GM18873 (cell line): ENCODE results near the gene UBL7.
"Not testable (repeated sequence)": the region's sequence is repeated elsewhere in the genome, so short reads cannot be mapped to it uniquely, and the experiment has no call there.

Experiments
- ATAC-seq: cut with Tn5 transposase; IDR thresholded peaks from one replicate; pipeline ENCODE4 v1.9.1; 2021; ENCODE audit warnings: mild to moderate bottlenecking, moderate library complexity, moderate number of reproducible peaks; ENCODE audit not compliant: unreplicated experiment, low FRiP score

The UBL7 gene, protein sequence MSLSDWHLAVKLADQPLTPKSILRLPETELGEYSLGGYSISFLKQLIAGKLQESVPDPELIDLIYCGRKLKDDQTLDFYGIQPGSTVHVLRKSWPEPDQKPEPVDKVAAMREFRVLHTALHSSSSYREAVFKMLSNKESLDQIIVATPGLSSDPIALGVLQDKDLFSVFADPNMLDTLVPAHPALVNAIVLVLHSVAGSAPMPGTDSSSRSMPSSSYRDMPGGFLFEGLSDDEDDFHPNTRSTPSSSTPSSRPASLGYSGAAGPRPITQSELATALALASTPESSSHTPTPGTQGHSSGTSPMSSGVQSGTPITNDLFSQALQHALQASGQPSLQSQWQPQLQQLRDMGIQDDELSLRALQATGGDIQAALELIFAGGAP

DNA sequence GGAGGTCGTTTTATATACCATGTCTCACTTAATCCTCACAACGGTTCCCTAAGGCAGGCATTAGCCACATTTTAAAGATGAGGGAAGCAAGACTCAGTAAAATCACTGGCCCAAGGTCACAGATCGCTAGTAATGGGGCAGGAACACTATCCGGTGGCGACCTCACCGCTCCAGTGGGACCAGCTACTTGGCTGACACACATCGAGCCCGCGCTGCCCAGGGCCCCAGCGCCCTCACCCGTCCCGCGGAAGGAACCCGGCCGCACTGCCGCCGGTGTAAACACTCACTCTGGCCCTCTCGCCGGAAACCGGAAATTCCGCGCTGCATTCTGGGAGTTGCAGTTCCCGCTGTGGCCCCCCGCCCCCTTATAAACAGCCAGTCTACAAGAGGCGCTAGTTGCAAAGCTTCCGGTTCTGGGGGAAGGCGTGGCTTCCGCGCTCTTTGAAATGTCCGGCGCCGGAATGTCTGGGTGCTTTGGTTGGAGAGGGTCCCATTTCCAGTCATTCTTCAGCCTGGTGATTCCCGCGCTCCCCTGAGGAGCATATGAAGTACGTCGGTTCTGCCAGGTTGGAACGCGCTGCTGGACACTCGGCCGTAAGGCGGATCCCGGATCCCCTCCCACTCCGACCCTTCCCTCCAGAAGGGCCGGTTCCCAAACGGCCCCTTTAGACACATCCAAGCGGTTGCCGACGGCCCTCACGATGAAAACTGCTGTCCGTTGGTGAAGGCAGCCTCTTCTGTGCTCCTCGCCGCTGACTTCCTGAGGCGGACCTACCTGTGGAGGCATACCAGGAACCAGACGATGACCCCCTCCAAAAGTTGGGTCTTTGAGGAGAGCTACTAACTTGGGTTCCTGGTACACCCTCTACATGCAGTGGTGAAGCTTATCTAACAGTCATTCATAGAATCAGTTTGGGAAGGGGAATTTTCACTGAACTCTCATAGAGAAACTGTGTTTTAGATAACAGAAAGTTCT is at the start of gene UBL7:
Gene UBL7, minus strand, starts transcription at position 290 of the 976 bp plus-strand sequence. CDS start 2,293 bp downstream, outside the sequence.
- ATAC-seq = peak; percentile 69

DNA sequence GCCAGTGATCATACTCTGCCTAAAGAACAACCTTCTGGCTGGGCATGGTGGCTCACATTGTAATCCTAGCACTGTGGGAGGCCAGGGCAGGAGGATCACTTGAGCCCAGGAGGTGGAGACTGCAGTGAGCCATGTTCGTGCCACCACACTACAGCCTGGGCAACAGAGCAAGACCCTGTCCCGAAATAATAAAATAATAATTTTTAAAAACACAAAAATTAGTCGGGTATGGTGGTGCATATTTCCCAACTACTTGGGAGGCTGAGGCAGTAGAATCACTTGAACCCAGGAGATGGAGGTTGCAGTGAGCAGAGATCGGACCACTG is 45.5 kb upstream of the UBL7 start:
- ATAC-seq = no peak

DNA sequence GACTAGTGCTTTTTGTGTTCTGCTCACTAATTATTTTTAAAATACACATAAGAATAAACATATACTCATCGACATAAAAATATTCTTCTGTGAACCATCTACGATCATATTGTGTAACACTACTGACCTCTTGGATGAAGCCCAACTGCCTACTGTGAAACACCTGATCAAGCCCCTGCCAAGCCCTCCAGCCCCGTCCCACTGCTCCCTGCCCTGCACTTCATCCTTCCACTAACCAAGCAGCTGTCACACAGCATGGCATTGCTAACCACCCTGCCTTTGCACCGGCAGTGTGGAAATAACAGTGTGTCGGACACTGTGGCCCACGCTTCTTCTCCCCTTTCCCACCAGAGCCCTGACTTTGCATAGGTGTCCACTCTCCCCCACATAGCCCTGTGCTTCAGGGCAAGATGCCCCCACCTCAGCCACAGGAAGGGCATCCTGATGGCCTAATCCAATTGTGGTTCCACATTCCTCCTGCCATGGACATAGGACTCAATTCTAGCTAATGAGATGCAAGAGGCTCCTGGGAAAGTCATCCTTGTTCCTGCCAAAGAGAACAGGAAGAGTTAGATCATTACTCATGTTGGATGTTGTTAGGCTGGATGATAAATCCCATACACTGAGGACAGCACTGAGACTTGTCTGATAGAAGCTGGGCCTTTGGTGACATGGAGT is 45.0 kb upstream of the UBL7 start:
- no peak for ATAC-seq

- no peak for ATAC-seq
These were observed 43.9 kb upstream of the UBL7 start for GRCh38 chr15:74504836-74505235.

GRCh38 chr15:74504418-74504817 is 43.5 kb upstream of the UBL7 start:
- no peak for ATAC-seq

DNA sequence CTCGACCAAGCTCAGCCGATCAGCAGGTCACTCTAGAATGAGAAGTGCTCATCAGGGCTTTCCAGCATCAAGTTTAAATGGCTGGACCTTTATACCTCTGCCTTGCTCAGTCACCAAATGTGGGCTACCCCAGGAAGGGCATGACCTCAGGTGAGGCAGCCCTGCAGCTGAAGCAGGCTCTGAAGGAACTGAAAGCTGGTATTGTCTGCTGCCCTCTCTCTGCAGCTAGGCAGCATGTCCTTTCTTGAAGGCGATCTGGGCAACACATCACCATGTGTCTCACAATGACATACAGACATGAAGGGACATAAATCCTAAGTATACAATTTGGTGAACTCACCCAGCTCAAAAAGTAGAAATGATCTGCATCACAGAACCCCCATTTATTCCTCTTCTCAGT is 41.3 kb upstream of the UBL7 start:
- no peak for ATAC-seq

DNA sequence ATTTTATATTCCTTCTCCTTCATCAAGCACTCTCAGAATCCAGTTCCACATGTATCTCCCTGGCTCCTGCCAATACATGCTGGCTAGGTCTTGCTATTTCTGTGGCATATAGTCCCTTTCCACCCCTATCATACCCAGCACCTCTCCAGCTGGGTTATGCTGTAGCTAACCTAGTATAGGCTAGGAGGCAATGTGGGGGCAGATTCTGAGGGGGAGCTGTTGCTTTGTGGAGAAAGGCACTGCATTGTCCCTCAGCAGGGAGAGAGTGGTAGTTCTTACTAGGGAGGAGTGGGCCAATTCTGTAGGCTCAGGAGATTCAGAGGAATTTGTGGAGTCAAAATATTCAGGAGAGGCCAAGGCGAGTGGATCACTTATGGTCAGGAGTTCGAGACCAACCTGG is 39.4 kb upstream of the UBL7 start:
- no peak for ATAC-seq

DNA sequence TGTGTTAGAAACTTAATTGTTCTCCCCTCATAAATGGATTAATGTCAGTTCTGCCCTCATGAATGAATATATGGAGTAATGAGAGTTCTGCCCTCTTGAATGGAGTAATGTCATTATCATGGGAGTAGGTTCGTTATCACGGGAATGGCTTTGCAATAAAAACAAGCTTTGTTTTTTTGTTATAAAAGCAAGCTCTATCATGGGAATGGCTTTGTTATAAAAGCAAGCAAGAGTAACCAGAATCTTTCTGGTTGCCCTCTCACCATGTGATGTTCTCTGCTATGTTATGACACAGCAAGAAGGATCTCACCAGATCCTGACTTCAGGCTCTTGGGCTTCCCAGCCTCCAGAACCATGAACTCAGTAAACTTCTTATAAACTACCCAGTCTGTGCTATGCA is 38.4 kb upstream of the UBL7 start:
- ATAC-seq = no peak

DNA sequence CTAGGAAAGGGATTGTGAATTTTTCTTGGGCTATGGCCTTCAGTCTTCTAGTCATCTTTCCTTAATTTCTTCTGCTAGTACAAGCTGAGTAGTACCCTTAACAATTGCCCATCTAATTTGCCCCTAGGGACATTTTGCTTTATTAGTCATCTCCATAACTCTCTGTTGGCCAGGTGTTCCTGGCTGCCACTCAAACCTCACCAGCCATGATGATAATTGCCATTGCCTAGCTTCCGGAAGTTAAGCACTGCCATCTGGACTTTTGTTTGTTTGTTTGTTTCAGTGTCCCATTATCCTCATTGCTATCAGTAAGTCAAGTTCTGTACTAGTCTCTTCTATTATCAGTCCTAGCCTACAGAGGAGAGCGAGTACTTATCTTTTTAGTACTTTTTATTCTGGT is 36.6 kb upstream of the UBL7 start:
- ATAC-seq = no peak

DNA sequence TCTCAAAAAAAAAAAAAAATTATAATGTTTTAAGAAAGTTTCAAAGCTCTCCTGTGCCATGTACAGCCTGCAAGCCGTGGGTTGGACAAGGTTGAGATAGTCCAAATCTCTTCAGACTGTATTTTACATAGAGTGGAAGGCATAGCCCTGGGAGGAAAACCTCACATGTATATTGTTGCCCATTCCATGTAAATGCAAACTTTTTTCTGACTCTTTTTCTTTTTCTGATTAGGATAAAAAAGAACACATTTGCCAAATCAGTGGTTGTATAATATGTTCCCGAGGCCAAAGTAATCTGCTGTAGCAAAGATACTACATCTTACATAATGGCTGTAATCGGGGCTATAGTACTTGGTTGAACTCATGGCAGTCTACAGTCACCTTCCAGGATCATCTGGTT is 35.7 kb upstream of the UBL7 start:
- ATAC-seq = no peak

- no peak for ATAC-seq
These were observed 29.4 kb upstream of the UBL7 start for GRCh38 chr15:74490339-74490689.

DNA sequence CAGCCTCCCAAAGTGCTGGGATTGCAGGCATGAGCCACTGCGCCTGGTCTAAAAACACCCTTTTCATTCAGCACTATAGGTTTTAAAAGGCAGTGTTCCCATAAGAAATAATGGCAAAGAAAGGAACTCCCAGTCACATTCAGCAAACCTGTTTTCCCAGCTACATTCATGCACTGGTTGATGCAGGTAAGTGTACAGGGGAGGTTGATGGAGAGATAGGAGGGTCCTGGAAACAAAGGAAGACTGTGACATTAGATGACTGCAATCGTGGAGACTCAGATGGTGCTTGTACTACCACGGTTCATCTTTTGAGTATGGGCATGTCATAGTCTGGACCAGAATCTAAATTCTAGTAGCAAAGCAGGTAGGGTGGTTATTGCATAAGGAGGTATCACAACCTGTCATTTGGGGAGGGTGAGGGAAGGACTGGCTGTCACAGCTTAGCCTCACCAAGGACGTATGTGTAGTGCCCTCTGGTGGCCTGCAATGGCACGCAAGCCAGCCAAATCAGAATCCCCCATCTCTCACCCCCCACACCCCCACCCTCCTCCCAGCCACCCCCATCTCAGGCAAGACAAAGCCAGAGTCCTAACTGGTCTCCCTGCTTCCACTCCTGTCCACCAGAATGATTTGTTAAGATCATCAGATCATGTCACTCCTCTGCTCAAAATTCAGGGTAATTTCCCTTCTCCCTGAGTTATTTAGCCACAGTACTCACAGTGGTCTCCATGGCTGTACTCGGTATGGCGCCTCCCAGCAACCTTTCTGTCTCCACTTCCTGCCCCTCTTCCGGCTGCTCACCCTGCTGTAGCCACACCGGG is 28.8 kb upstream of the UBL7 start:
- ATAC-seq = no peak

DNA sequence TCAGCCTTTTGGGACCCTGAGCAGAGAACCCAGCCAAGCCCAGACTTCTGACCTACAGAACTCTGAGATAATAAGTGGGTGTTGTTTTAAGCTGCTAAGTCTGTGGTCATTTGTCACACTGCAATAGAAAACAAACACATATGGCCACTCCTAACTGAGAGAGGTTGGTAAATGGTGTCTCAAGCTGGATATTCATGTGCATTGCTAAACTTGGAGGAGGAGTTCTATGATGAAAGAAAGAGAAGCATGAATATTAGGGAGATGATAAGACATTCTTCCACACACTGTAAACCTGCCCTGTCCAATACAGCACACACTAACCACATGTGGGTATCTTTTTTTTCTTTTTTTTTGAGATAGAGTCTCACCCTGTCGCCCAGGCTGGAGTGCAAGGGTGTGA is 27.8 kb upstream of the UBL7 start:
- no peak for ATAC-seq

DNA sequence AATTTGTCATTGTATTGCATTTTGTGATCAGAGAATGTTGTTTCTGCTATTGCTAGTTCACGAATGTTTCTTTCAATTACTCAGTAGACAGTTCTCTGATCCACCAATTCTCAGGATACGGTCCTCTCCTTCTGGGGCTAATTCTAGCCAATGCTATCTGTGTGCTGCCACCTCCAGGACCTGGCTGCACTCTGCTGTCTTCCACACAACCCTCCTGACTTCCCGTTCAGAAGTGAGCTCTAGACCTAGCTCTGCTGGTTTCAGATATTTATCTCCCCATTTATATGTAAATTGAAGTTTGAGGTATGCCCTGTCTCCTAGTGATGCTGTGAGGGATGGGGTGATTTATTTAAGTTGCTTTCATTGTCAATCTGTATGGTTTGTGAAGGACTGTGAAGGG is 21.7 kb upstream of the UBL7 start:
- no peak for ATAC-seq

GRCh38 chr15:74480364-74480763 is 19.4 kb upstream of the UBL7 start:
- not testable (repeated sequence) for ATAC-seq

DNA sequence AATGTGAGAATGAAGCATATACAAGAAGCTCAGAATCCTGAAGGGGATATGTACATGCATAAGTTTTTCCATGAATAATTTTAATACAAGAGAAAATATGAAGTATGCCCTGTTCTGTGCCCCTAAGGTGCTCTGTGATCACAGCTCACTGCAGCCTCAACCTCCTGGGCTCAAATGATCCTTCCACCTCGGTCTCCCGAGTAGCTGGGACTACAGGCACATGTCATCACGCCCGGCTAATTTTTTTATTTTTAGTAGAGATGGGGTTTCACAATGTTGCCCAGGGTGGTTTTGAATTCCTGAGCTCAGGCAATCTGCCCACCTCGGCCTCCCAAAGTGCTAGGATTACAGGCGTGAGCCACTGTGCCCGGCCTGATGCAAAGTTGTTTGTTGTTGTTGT is 10.7 kb upstream of the UBL7 start:
- not testable (repeated sequence) for ATAC-seq

DNA sequence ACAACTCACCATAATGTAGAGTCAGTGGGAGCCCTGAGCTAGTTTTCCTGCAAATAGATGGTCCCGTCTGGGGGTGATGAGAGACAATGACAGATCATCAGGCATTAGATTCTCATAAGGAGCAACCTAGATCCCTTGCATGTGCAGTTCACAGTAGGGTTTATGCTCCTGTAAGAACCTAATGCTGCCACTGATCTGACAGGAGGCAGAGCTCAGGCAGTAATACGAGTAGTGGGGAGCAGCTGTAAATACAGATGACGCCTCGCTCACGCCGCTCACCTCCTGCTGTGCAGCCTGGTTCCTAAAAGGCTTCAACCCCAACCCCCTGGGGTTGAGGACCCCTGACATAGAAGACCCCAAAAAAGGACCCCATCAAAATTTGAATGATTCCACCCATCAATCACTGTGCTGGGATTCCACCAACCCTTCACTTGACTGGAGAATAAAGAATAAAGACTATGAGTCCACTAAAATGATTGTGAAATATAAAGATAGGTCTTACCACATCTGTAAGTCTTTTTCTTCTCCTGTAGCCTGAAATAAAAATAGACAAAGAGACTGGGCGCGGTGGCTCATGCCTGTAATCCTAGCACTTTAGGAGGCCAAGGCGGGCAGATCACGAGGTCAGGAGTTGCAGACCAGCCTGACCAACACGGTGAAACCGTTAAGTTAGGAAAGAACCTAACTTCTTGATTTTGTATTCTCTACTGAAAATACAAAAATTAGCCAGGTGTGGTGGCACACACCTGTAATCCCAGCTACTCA is 9.9 kb upstream of the UBL7 start:
- ATAC-seq = no peak

DNA sequence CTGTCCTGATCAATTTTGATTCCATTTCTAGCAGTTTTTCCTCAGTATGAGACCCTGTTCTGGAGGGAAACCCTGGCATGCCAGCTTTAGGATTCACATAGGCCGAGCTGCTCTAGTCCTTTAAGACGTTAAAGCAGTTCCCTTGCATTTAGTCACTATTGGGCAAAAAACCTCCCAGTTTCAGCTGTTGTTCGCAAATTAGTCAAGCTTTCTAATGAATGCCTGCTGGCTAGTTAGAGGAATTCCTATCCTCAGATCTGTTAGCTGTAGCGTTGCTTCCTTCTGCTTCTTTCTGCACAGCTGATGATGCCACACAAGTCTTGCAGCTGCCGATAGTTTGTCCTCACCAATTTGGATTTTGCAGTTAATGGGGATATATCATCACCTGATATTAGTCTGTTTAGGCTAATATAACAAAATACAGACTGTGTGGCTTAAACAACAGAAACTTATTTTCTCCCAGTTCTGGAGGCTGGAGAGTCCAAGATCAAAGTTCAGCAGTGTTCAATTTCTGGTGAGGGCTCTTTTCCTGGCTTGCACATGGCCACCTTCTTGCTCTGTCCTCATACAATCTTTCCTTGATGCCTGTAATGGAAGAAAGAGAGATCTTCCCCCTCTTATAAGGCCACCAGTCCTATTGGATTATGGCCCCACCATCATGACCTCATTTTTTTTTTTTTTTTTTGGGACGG is 7.5 kb upstream of the UBL7 start:
- ATAC-seq = no peak

DNA sequence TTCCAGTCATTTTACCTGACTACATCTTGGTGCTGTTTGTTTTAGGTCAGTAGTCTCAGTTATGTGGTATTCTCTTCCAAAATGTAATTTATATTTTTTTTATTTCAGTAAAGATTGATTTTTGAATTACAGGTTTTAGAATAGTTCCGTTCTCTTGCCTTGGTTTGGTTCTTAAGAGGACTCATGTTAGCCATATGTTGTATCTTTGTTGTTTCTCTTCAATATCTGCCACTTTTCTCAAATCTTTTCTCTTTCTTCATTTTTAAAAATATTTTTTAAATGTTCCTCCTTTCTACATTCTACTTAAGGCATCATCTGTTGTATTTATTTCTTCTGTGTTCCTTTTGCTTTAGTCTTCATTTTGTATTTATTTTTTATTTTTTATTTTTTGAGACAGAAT is 5.6 kb upstream of the UBL7 start:
- no peak for ATAC-seq
